GM23338 (cell line): ENCODE measurements around the gene MKNK2.

Source experiments
- CREB1 ChIP-seq: fragments of 250-450 bp; sonication (Bioruptor Pico); IDR thresholded peaks from 2 replicates; pipeline ENCODE4 v1.5.0; 2020; ENCODE audit warnings: low read depth, mild to moderate bottlenecking, moderate library complexity
- ETS1 ChIP-seq: IDR thresholded peaks from 2 replicates; pipeline ENCODE4 v1.6.1; 2016; ENCODE audit warnings: antibody characterized with exemption
- EZH2 ChIP-seq: fragments of 200-600 bp; sonication (generic); IDR thresholded peaks from one replicate; pipeline ENCODE4 v1.8.0; 2017; ENCODE audit warnings: antibody characterized with exemption, mild to moderate bottlenecking, low read depth; ENCODE audit not compliant: unreplicated experiment
- EZH2phosphoT487 ChIP-seq: fragments of 200-600 bp; sonication (generic); IDR thresholded peaks from one replicate; pipeline ENCODE4 v1.8.1; 2018; ENCODE audit warnings: antibody characterized with exemption; ENCODE audit not compliant: unreplicated experiment
- JUNB ChIP-seq: IDR thresholded peaks from one replicate; pipeline ENCODE4 v1.6.1; 2016; ENCODE audit warnings: antibody characterized with exemption; ENCODE audit not compliant: unreplicated experiment
- NANOG ChIP-seq: IDR thresholded peaks from 2 replicates; pipeline ENCODE4 v1.6.1; 2016; ENCODE audit warnings: antibody characterized with exemption, borderline replicate concordance
- POLR2AphosphoS5 ChIP-seq: IDR thresholded peaks from 2 replicates; pipeline ENCODE4 v1.6.1; 2016; ENCODE audit warnings: antibody characterized with exemption, low read depth
- STAT1 ChIP-seq: IDR thresholded peaks from one replicate; pipeline ENCODE4 v1.6.1; 2016; ENCODE audit warnings: antibody characterized with exemption; ENCODE audit not compliant: unreplicated experiment
- ZNF331 ChIP-seq: fragments of 250-450 bp; sonication (Bioruptor Pico); IDR thresholded peaks from 2 replicates; pipeline ENCODE4 v1.5.0; 2020; ENCODE audit warnings: low read depth, mild to moderate bottlenecking, moderate library complexity
- TF ChIP-seq, protein P1 (sequence below): IDR thresholded peaks from one replicate; pipeline ENCODE4 v1.6.1; 2018; ENCODE audit warnings: antibody characterized with exemption; ENCODE audit not compliant: unreplicated experiment
- TF ChIP-seq, protein P2 (sequence below), 2 experiments: fragments of 200-600 bp in 1 of 2; sonication (generic) in 1 of 2; conservative IDR thresholded peaks; 2 replicates each; pipeline versions ENCODE4 v1.5.1 to v1.6.1; 2016 to 2017; ENCODE audit warnings: antibody characterized with exemption in 2 of 2, low read depth in 2 of 2, mild to moderate bottlenecking in 2 of 2, moderate library complexity in 1 of 2
- TF ChIP-seq, protein P3 (sequence below): fragments of 250-450 bp; sonication (Bioruptor Pico); IDR thresholded peaks from 2 replicates; pipeline ENCODE4 v1.5.0; 2020; ENCODE audit warnings: mild to moderate bottlenecking, moderate library complexity

- TF ChIP-seq POLR2AphosphoS5 (no peak), EZH2 (no peak), EZH2phosphoT487 (no peak), CREB1 (CRISPR knock-in tag) (no peak), JUNB (no peak), STAT1 (no peak), NANOG (no peak), ETS1 (no peak), ZNF331 (CRISPR knock-in tag) (no peak)
- TF ChIP-seq, protein P1, sequence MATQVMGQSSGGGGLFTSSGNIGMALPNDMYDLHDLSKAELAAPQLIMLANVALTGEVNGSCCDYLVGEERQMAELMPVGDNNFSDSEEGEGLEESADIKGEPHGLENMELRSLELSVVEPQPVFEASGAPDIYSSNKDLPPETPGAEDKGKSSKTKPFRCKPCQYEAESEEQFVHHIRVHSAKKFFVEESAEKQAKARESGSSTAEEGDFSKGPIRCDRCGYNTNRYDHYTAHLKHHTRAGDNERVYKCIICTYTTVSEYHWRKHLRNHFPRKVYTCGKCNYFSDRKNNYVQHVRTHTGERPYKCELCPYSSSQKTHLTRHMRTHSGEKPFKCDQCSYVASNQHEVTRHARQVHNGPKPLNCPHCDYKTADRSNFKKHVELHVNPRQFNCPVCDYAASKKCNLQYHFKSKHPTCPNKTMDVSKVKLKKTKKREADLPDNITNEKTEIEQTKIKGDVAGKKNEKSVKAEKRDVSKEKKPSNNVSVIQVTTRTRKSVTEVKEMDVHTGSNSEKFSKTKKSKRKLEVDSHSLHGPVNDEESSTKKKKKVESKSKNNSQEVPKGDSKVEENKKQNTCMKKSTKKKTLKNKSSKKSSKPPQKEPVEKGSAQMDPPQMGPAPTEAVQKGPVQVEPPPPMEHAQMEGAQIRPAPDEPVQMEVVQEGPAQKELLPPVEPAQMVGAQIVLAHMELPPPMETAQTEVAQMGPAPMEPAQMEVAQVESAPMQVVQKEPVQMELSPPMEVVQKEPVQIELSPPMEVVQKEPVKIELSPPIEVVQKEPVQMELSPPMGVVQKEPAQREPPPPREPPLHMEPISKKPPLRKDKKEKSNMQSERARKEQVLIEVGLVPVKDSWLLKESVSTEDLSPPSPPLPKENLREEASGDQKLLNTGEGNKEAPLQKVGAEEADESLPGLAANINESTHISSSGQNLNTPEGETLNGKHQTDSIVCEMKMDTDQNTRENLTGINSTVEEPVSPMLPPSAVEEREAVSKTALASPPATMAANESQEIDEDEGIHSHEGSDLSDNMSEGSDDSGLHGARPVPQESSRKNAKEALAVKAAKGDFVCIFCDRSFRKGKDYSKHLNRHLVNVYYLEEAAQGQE: no peak
- TF ChIP-seq, protein P2, sequence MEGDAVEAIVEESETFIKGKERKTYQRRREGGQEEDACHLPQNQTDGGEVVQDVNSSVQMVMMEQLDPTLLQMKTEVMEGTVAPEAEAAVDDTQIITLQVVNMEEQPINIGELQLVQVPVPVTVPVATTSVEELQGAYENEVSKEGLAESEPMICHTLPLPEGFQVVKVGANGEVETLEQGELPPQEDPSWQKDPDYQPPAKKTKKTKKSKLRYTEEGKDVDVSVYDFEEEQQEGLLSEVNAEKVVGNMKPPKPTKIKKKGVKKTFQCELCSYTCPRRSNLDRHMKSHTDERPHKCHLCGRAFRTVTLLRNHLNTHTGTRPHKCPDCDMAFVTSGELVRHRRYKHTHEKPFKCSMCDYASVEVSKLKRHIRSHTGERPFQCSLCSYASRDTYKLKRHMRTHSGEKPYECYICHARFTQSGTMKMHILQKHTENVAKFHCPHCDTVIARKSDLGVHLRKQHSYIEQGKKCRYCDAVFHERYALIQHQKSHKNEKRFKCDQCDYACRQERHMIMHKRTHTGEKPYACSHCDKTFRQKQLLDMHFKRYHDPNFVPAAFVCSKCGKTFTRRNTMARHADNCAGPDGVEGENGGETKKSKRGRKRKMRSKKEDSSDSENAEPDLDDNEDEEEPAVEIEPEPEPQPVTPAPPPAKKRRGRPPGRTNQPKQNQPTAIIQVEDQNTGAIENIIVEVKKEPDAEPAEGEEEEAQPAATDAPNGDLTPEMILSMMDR (conservative IDR thresholded peaks at IDR 0.05; ENCODE audit: low read depth in 2 of 2): no peak
- TF ChIP-seq, protein P3, sequence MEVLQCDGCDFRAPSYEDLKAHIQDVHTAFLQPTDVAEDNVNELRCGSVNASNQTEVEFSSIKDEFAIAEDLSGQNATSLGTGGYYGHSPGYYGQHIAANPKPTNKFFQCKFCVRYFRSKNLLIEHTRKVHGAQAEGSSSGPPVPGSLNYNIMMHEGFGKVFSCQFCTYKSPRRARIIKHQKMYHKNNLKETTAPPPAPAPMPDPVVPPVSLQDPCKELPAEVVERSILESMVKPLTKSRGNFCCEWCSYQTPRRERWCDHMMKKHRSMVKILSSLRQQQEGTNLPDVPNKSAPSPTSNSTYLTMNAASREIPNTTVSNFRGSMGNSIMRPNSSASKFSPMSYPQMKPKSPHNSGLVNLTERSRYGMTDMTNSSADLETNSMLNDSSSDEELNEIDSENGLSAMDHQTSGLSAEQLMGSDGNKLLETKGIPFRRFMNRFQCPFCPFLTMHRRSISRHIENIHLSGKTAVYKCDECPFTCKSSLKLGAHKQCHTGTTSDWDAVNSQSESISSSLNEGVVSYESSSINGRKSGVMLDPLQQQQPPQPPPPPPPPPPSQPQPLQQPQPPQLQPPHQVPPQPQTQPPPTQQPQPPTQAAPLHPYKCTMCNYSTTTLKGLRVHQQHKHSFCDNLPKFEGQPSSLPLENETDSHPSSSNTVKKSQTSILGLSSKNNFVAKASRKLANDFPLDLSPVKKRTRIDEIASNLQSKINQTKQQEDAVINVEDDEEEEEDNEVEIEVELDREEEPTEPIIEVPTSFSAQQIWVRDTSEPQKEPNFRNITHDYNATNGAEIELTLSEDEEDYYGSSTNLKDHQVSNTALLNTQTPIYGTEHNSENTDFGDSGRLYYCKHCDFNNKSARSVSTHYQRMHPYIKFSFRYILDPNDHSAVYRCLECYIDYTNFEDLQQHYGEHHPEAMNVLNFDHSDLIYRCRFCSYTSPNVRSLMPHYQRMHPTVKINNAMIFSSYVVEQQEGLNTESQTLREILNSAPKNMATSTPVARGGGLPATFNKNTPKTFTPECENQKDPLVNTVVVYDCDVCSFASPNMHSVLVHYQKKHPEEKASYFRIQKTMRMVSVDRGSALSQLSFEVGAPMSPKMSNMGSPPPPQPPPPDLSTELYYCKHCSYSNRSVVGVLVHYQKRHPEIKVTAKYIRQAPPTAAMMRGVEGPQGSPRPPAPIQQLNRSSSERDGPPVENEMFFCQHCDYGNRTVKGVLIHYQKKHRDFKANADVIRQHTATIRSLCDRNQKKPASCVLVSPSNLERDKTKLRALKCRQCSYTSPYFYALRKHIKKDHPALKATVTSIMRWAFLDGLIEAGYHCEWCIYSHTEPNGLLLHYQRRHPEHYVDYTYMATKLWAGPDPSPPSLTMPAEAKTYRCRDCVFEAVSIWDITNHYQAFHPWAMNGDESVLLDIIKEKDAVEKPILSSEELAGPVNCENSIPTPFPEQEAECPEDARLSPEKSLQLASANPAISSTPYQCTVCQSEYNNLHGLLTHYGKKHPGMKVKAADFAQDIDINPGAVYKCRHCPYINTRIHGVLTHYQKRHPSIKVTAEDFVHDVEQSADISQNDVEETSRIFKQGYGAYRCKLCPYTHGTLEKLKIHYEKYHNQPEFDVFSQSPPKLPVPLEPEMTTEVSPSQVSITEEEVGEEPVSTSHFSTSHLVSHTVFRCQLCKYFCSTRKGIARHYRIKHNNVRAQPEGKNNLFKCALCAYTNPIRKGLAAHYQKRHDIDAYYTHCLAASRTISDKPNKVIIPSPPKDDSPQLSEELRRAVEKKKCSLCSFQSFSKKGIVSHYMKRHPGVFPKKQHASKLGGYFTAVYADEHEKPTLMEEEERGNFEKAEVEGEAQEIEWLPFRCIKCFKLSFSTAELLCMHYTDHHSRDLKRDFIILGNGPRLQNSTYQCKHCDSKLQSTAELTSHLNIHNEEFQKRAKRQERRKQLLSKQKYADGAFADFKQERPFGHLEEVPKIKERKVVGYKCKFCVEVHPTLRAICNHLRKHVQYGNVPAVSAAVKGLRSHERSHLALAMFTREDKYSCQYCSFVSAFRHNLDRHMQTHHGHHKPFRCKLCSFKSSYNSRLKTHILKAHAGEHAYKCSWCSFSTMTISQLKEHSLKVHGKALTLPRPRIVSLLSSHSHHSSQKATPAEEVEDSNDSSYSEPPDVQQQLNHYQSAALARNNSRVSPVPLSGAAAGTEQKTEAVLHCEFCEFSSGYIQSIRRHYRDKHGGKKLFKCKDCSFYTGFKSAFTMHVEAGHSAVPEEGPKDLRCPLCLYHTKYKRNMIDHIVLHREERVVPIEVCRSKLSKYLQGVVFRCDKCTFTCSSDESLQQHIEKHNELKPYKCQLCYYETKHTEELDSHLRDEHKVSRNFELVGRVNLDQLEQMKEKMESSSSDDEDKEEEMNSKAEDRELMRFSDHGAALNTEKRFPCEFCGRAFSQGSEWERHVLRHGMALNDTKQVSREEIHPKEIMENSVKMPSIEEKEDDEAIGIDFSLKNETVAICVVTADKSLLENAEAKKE (CRISPR knock-in tag): no peak
Observed at GRCh38 chr19:2080336-2080988, 29.4 kb upstream of the MKNK2 start.
